ENCODE results near the gene SPAG5.

SPAG5 gene

GRCh38 chr17:28615260-28615940, 16.6 kb upstream of the SPAG5 start:
- no peak overlapping the region for H3K4me2 ChIP-seq (ENCODE audit: low read length)
- H3K4me3 ChIP-seq (ENCODE audit: low read depth, low read length, poor library complexity, severe bottlenecking) = no peak overlapping the region
- H3K9me2 ChIP-seq (ENCODE audit: low read depth, low read length) = no peaks in the 10 kb centered on the region
- no peak overlapping the region for H2AFZ ChIP-seq (ENCODE audit: low read length)
- TF ChIP-seq, protein P1, sequence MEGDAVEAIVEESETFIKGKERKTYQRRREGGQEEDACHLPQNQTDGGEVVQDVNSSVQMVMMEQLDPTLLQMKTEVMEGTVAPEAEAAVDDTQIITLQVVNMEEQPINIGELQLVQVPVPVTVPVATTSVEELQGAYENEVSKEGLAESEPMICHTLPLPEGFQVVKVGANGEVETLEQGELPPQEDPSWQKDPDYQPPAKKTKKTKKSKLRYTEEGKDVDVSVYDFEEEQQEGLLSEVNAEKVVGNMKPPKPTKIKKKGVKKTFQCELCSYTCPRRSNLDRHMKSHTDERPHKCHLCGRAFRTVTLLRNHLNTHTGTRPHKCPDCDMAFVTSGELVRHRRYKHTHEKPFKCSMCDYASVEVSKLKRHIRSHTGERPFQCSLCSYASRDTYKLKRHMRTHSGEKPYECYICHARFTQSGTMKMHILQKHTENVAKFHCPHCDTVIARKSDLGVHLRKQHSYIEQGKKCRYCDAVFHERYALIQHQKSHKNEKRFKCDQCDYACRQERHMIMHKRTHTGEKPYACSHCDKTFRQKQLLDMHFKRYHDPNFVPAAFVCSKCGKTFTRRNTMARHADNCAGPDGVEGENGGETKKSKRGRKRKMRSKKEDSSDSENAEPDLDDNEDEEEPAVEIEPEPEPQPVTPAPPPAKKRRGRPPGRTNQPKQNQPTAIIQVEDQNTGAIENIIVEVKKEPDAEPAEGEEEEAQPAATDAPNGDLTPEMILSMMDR (IDR thresholded peaks at IDR 0.05; ENCODE audit: low read length) = no peak
- TF ChIP-seq EZH2 (IDR thresholded peaks at IDR 0.05; ENCODE audit: borderline replicate concordance, low read length) = no peak
- H3K4me1 ChIP-seq (ENCODE audit: insufficient read depth, low read length, severe bottlenecking) = no peaks in the 10 kb centered on the region
- H3K36me3 ChIP-seq (ENCODE audit: insufficient read depth, low read length) = peaks cover 95% of the 10 kb centered on the region
- no peaks in the 10 kb centered on the region for H4K20me1 ChIP-seq (ENCODE audit: insufficient read depth, low read length)
- H3K9ac ChIP-seq (ENCODE audit: low read length) = no peak overlapping the region
- H3F3A ChIP-seq (ENCODE audit: insufficient read depth, low read length) = no peaks in the 10 kb centered on the region
- H3K79me2 ChIP-seq (ENCODE audit: insufficient read depth, low read length) = no peaks in the 10 kb centered on the region
- no peaks in the 10 kb centered on the region for H3K27me3 ChIP-seq (ENCODE audit: insufficient read depth, low read length)
- no peak overlapping the region for H3K27ac ChIP-seq (ENCODE audit: low read depth, low read length, poor library complexity, severe bottlenecking)
- H3K9me3 ChIP-seq (ENCODE audit: low read length) = no peaks in the 10 kb centered on the region

- peaks cover 87% of the 10 kb centered on the region for H3K36me3 ChIP-seq (ENCODE audit: insufficient read depth, low read length)
- no peaks in the 10 kb centered on the region for H3K9me2 ChIP-seq (ENCODE audit: low read depth, low read length)
- no peak within 1 kb of the TSS for H3K27ac ChIP-seq (ENCODE audit: low read depth, low read length, poor library complexity, severe bottlenecking)
- no peaks in the 10 kb centered on the region for H3K79me2 ChIP-seq (ENCODE audit: insufficient read depth, low read length)
- TF ChIP-seq, protein P1 (IDR thresholded peaks at IDR 0.05; ENCODE audit: low read length) = no peak
- TF ChIP-seq EZH2 (IDR thresholded peaks at IDR 0.05; ENCODE audit: borderline replicate concordance, low read length) = no peak
- H3K4me2 ChIP-seq (ENCODE audit: low read length) = no peak within 1 kb of the TSS
- no peaks in the 10 kb centered on the region for H3K27me3 ChIP-seq (ENCODE audit: insufficient read depth, low read length)
- no peak within 1 kb of the TSS for H3K4me3 ChIP-seq (ENCODE audit: low read depth, low read length, poor library complexity, severe bottlenecking)
- no peaks in the 10 kb centered on the region for H4K20me1 ChIP-seq (ENCODE audit: insufficient read depth, low read length)
- no peak within 1 kb of the TSS for H2AFZ ChIP-seq (ENCODE audit: low read length)
- H3F3A ChIP-seq (ENCODE audit: insufficient read depth, low read length) = no peaks in the 10 kb centered on the region
- H3K4me1 ChIP-seq (ENCODE audit: insufficient read depth, low read length, severe bottlenecking) = no peaks in the 10 kb centered on the region
- no peak within 1 kb of the TSS for H3K9ac ChIP-seq (ENCODE audit: low read length)
- no peaks in the 10 kb centered on the region for H3K9me3 ChIP-seq (ENCODE audit: low read length)
These were observed 15.1 kb upstream of the SPAG5 start, which contains the start of gene RSKR for GRCh38 chr17:28613931-28614381. Gene RSKR, minus strand, starts transcription at chr17:28614185. Its CDS starts 24 bp downstream, at chr17:28614161.

GRCh38 chr17:28612936-28613872, 14.4 kb upstream of the SPAG5 start:
- H3K4me3 ChIP-seq (ENCODE audit: low read depth, low read length, poor library complexity, severe bottlenecking) = no peak overlapping the region
- no peaks in the 10 kb centered on the region for H4K20me1 ChIP-seq (ENCODE audit: insufficient read depth, low read length)
- no peak for TF ChIP-seq EZH2 (IDR thresholded peaks at IDR 0.05; ENCODE audit: borderline replicate concordance, low read length)
- TF ChIP-seq, protein P1 (IDR thresholded peaks at IDR 0.05; ENCODE audit: low read length) = peak; percentile 67
- no peaks in the 10 kb centered on the region for H3K4me1 ChIP-seq (ENCODE audit: insufficient read depth, low read length, severe bottlenecking)
- H3K79me2 ChIP-seq (ENCODE audit: insufficient read depth, low read length) = no peaks in the 10 kb centered on the region
- H3K4me2 ChIP-seq (ENCODE audit: low read length) = no peak overlapping the region
- H3F3A ChIP-seq (ENCODE audit: insufficient read depth, low read length) = no peaks in the 10 kb centered on the region
- H3K36me3 ChIP-seq (ENCODE audit: insufficient read depth, low read length) = peaks cover 85% of the 10 kb centered on the region
- H3K9me2 ChIP-seq (ENCODE audit: low read depth, low read length) = no peaks in the 10 kb centered on the region
- no peak overlapping the region for H3K27ac ChIP-seq (ENCODE audit: low read depth, low read length, poor library complexity, severe bottlenecking)
- H2AFZ ChIP-seq (ENCODE audit: low read length) = no peak overlapping the region
- no peak overlapping the region for H3K9ac ChIP-seq (ENCODE audit: low read length)
- H3K27me3 ChIP-seq (ENCODE audit: insufficient read depth, low read length) = no peaks in the 10 kb centered on the region
- H3K9me3 ChIP-seq (ENCODE audit: low read length) = no peaks in the 10 kb centered on the region
